PFSK-1 (cell line): ENCODE data around the gene MAD1L1.

Experiments used
- POLR2AphosphoS5 ChIP-seq: IDR thresholded peaks from 2 replicates; pipeline ENCODE4 v1.6.1; 2012; ENCODE audit warnings: low read depth, mild to moderate bottlenecking, control low read depth, low read length, moderate library complexity
- SIN3A ChIP-seq: IDR thresholded peaks from 2 replicates; pipeline ENCODE4 v1.6.1; 2012; ENCODE audit warnings: mild to moderate bottlenecking, low read length, moderate library complexity, borderline replicate concordance; ENCODE audit not compliant: insufficient read depth
- TAF1 ChIP-seq: IDR thresholded peaks from 2 replicates; pipeline ENCODE4 v1.6.1; 2012; ENCODE audit warnings: low read length, control low read depth, borderline replicate concordance; ENCODE audit not compliant: insufficient read depth
- TF ChIP-seq, protein P1 (sequence below), 2 experiments: IDR thresholded peaks; 2 replicates each; pipeline versions ENCODE4 v1.6.1 to v1.8.0; 2011 to 2012; ENCODE audit warnings: low read depth in 2 of 2, low read length in 2 of 2, control low read depth in 1 of 2, inconsistent platforms in 1 of 2, mild to moderate bottlenecking in 1 of 2, moderate library complexity in 1 of 2; ENCODE audit not compliant: insufficient read depth in 1 of 2

DNA sequence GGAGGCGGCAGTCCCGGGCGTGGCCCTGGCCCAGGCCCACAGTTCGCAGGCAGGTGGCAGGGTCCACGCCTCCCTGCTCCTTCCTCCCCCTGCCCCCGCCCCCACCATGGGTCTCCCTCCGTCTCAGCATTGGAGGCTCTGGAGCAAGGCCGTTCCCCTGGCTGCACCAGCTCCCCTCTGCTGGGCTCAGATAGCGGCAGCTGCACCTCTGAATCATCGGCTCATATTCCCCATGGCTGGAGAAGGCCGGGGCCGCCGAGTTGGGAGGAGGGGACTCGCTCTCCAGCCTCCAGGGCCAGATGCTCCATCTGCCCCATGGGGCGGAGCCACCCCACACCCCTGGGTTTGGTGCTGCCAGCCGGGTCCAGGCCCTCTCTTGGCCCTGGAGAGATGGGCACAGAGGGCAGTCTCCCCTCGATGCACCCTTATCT, 417.7 kb downstream of the MAD1L1 start:
- TF ChIP-seq POLR2AphosphoS5, result no peak
- TF ChIP-seq, protein P1, sequence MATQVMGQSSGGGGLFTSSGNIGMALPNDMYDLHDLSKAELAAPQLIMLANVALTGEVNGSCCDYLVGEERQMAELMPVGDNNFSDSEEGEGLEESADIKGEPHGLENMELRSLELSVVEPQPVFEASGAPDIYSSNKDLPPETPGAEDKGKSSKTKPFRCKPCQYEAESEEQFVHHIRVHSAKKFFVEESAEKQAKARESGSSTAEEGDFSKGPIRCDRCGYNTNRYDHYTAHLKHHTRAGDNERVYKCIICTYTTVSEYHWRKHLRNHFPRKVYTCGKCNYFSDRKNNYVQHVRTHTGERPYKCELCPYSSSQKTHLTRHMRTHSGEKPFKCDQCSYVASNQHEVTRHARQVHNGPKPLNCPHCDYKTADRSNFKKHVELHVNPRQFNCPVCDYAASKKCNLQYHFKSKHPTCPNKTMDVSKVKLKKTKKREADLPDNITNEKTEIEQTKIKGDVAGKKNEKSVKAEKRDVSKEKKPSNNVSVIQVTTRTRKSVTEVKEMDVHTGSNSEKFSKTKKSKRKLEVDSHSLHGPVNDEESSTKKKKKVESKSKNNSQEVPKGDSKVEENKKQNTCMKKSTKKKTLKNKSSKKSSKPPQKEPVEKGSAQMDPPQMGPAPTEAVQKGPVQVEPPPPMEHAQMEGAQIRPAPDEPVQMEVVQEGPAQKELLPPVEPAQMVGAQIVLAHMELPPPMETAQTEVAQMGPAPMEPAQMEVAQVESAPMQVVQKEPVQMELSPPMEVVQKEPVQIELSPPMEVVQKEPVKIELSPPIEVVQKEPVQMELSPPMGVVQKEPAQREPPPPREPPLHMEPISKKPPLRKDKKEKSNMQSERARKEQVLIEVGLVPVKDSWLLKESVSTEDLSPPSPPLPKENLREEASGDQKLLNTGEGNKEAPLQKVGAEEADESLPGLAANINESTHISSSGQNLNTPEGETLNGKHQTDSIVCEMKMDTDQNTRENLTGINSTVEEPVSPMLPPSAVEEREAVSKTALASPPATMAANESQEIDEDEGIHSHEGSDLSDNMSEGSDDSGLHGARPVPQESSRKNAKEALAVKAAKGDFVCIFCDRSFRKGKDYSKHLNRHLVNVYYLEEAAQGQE (IDR thresholded peaks at IDR 0.05; ENCODE audit: insufficient read depth in 1 of 2, low read depth in 2 of 2, low read length in 2 of 2), result no peak
- TF ChIP-seq TAF1, result no peak
- no peak for TF ChIP-seq SIN3A
